NCI-H226 (cell line): ENCODE measurements around the gene UBL5.
A peak's percentile ranks its signal among the peaks of the same experiment; 100 is the strongest.

Experiments
- DNase-seq: peaks from one replicate; pipeline ENCODE4 v3.0.0-alpha.2; 2015

The UBL5 gene

GRCh38 chr19:9857076-9857721 is 29.5 kb downstream of the UBL5 start:
- DNase-seq, result no peak

- DNase-seq, result no peak
These were observed 30.4 kb downstream of the UBL5 start for GRCh38 chr19:9857920-9858746.

GRCh38 chr19:9858766-9859165 is 31.0 kb downstream of the UBL5 start:
- DNase-seq, result no peak

GRCh38 chr19:9860407-9860806 is 32.7 kb downstream of the UBL5 start:
- no peak for DNase-seq

- no peak for DNase-seq
These were observed 33.8 kb downstream of the UBL5 start for GRCh38 chr19:9861503-9861902.

GRCh38 chr19:9862938-9863337 is 35.2 kb downstream of the UBL5 start:
- DNase-seq, result no peak

GRCh38 chr19:9863759-9864158 is 36.0 kb downstream of the UBL5 start:
- no peak for DNase-seq

- DNase-seq, result no peak
These were observed 38.2 kb downstream of the UBL5 start for GRCh38 chr19:9865732-9866501.

- DNase-seq, result no peak
These were observed 41.4 kb downstream of the UBL5 start for GRCh38 chr19:9868983-9869617.

- no peak for DNase-seq
These were observed 44.1 kb downstream of the UBL5 start for GRCh38 chr19:9871626-9872338.

- DNase-seq, result no peak
These were observed 45.0 kb downstream of the UBL5 start for GRCh38 chr19:9872618-9873242.

- DNase-seq, result no peak
These were observed 47.4 kb downstream of the UBL5 start for GRCh38 chr19:9875031-9875627.

GRCh38 chr19:9875796-9876195 is 48.1 kb downstream of the UBL5 start:
- no peak for DNase-seq

- peak; percentile 25 for DNase-seq
These were observed 50.2 kb downstream of the UBL5 start for GRCh38 chr19:9877780-9878510.

GRCh38 chr19:9878511-9879196 is 50.9 kb downstream of the UBL5 start:
- DNase-seq, result peak; percentile 83
